C1 segment of cervical spinal cord (tissue), 14 donors: Measurements from ENCODE around the gene ITPA.
"Not testable (repeated sequence)": the region's sequence is repeated elsewhere in the genome, so short reads cannot be mapped to it uniquely, and the experiment has no call there.

ENCODE experiments used
- DNase-seq, 14 donors: peaks; one replicate each; lab custom pipeline; 2025; lab: John Stamatoyannopoulos, UW

Gene ITPA

GRCh38 chr20:3199206-3199605 is 10.1 kb upstream of the ITPA start:
- no peak for DNase-seq

GRCh38 chr20:3199976-3200755 is 9.1 kb upstream of the ITPA start:
- no peak for DNase-seq

GRCh38 chr20:3202965-3203314 is 6.4 kb upstream of the ITPA start:
- no peak for DNase-seq

- peak in 5 of 14 donors; percentile 37 to 70 (median 52) for DNase-seq
Observed at GRCh38 chr20:3203315-3204123, 5.8 kb upstream of the ITPA start.

- peak in 13 of 14 donors; percentile 37 to 95 (median 86) for DNase-seq
Observed at GRCh38 chr20:3204124-3204794, 5.0 kb upstream of the ITPA start, which contains the start of gene DDRGK1. TSS of gene DDRGK1 (minus strand) at chr20:3204682. CDS start at chr20:3204627, 55 bp downstream.

- DNase-seq, result peak in 3 of 14 donors; percentile 21 to 38 (median 31)
Observed at GRCh38 chr20:3208786-3209256, 477 bp upstream of the ITPA start.

- no peak for DNase-seq
Observed at GRCh38 chr20:3209946-3210317, 634 bp downstream of the ITPA start.

GRCh38 chr20:3210346-3210745 is 1.0 kb downstream of the ITPA start:
- no peak for DNase-seq

- DNase-seq, result no peak
Observed at GRCh38 chr20:3213226-3213625, 3.9 kb downstream of the ITPA start.

- not testable (repeated sequence) for DNase-seq
Observed at GRCh38 chr20:3215359-3215917, 6.1 kb downstream of the ITPA start.

- peak in 8 of 14 donors; percentile 4 to 57 (median 14) for DNase-seq
Observed at GRCh38 chr20:3218307-3218988, 9.2 kb downstream of the ITPA start.

GRCh38 chr20:3221398-3222226 is 12.3 kb downstream of the ITPA start:
- DNase-seq, result no peak

GRCh38 chr20:3222635-3223600 is 13.6 kb downstream of the ITPA start:
- peak in 1 of 14 donors; percentile 17 for DNase-seq

- DNase-seq, result no peak
Observed at GRCh38 chr20:3223651-3223993, 14.3 kb downstream of the ITPA start.

- no peak for DNase-seq
Observed at GRCh38 chr20:3223994-3224680, 14.8 kb downstream of the ITPA start.

GRCh38 chr20:3224681-3225421 is 15.6 kb downstream of the ITPA start:
- no peak for DNase-seq

GRCh38 chr20:3226093-3226492 is 16.8 kb downstream of the ITPA start:
- DNase-seq, result no peak

GRCh38 chr20:3226864-3227263 is 17.6 kb downstream of the ITPA start:
- no peak for DNase-seq
